NCI-H2029 treated with DMSO at 0.1 percent for 48 hours (cell line): ENCODE data around the gene ATP10A.
"Not testable (repeated sequence)": the region's sequence is repeated elsewhere in the genome, so short reads cannot be mapped to it uniquely, and the experiment has no call there.

ENCODE experiments used
- DNase-seq: peaks from one replicate; lab custom pipeline; 2025; lab: John Stamatoyannopoulos, UW

The ATP10A gene

DNA sequence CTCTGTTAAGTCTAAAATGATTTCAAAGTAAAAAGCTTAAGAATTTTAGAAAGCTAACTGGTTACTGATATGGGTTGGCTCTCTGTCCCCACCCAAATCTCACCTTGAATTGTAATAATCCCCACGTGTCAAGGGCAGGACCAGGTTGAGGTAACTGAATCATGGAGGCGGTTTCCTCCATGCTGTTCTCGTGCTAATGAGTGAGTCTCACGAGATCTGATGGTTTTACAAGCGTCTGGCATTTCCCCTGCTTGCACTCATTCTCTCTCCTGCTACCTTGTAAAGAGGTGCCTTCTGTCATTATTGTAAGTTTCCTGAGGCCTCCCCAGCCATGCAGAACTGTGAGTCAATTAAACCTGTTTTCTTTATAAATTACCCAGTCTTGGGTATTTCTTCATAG is 7.1 kb downstream of the ATP10A start:
- not testable (repeated sequence) for DNase-seq

- no peak for DNase-seq
Measured at GRCh38 chr15:25852661-25853524, 10.2 kb downstream of the ATP10A start.

DNA sequence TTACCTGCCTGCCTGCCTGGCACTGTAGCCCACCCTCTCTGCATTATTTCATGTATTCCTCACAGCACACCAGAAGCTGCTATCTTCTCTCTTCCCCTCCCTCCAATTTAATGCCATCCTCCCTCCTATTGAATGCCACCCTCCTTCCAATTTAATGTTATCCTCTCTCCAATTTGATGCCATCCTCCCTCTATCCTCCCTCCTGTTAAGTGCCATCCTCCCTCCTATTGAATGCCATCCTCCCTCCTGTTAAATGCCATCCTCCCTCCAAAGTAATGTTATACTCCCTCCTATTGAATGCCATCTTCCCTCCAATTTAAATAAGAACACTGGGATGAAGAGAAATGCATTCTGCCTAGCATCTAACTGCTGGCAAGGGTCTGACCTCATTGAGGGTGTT is 11.1 kb downstream of the ATP10A start:
- DNase-seq, result no peak

- DNase-seq, result no peak
Measured at GRCh38 chr15:25850154-25851111, 12.7 kb downstream of the ATP10A start.

- DNase-seq, result no peak
Measured at GRCh38 chr15:25849157-25849921, 13.8 kb downstream of the ATP10A start.

GRCh38 chr15:25848784-25849156 is 14.4 kb downstream of the ATP10A start:
- no peak for DNase-seq

DNA sequence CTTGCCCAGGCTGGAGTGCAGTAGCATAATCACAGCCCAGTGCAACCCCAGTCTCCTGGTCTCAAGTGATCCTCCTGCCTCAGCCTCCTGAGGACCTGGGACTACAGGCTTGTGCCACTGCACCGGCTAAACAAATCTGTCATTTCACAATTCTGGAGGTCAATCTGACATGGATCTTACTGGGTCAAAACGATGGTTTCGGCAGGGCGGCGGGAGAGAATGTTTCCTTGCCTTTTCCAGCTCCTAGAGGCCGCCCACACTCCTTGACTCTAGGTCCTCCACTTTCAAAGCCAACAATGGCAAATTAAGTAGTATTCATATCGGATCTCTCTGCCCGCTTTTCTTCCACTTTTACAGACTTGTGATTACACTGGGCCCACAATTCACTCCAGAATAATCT is 14.8 kb downstream of the ATP10A start:
- DNase-seq, result no peak

DNA sequence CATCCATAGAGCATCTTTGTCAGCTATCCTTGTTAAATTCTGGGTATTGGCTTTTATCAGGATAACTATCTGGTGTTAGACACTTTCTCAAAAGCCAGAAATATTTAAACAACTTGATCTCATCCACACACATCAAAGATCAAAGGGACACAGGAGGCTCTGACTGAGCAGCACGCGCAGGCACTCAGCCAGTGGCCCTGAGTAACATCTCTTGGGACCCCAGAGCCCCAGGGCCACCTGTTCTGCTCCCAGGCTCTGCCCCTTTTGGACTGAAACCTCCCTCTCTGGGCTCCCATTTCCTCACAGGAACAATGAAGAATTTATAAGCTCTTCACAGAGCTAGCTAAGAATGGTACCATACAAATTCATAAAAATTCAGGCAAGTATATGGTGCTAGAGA is 16.1 kb downstream of the ATP10A start:
- DNase-seq, result no peak

DNA sequence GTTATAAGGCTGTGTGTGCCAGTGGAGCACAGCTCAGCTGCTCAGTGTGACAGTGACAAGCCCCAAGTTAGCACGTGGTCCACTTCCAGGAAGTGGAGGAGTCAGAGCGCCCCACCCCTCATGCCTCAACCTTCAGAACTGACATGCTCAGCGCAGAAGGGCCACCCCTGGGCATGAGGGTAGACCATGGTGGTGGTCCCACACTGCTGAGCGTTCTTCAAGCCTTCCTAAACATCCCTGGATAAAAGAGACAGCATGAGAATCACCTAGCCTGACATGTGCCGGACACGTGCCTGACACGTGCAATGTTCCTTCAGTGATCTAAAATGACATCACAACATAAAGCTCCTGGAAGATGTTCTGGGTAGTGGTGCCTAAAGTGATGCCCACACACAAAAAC is 16.8 kb downstream of the ATP10A start:
- no peak for DNase-seq

DNA sequence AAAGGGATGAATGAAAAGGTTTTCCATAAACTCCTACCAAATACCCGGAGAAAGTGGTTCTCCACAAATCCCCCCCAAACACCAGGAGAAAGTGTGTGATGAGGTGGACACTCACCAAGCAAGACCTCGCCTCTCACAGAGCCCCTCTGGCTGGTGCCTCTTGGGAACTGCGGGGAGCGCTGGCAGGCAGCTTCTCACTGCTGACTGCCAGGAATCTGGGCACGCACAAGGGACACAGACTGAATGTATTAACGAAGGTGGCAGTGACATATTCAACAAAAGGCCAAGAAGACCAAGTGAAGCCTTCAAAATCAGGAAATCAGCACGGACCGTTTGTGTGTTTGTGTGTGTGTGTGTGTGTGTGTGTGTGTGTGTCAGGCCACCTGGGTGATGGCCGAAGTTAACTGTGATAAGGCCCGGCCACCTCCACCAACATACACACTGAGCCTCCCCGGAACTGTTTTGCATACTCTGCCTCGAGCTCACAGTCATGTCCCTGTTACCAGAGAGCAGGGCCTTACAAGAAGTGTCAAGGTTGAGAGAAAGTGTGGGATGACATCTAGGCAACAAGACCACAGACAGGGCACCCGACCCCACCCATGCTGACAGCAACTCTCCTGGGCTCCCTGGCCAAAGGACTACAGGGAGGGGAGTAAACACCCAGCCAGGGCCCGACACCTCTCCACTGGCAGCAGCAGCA is 18.0 kb downstream of the ATP10A start:
- no peak for DNase-seq

DNA sequence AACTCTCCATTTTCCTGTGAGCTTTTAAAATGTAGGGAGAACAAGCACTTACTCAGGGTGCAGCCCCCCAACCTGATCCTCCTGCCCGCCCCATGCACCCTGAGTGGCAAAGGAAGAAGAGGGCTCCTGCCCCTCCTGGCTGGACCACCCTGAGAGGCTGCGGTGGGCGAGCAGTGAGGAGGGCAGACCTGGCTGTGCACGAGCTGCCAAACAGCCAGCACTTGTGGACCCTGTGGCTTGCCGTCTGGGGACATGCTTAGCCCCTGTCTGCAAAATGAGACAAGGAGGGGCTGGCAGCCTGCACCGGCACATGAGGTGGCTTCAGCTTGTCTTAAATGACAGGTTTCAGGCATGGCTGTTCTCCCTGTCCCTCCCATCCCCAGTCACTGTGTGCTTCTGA is 18.6 kb downstream of the ATP10A start:
- no peak for DNase-seq

DNA sequence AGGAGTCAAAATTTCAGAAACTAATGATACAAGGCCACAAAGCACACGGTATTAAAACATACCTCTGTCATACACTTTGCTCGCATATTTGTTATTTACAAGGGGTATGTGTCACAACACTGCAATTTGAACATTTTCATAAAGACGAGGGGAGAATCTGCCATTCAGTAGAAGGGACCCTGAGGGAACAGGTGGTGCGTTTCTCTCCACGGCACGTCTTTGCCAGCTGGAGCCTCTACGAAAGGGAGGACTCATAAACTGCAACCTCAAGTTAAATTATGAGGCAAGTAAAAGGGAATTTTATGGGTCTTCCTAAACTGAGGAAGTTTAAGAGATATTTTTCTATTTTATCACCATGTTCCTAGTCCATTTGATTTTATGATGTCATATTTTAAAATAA is 19.1 kb downstream of the ATP10A start:
- DNase-seq, result no peak

- DNase-seq, result no peak
Measured at GRCh38 chr15:25839638-25840156, 23.4 kb downstream of the ATP10A start.

- DNase-seq, result peak; percentile 29
Measured at GRCh38 chr15:25838871-25839195, 24.3 kb downstream of the ATP10A start.

DNA sequence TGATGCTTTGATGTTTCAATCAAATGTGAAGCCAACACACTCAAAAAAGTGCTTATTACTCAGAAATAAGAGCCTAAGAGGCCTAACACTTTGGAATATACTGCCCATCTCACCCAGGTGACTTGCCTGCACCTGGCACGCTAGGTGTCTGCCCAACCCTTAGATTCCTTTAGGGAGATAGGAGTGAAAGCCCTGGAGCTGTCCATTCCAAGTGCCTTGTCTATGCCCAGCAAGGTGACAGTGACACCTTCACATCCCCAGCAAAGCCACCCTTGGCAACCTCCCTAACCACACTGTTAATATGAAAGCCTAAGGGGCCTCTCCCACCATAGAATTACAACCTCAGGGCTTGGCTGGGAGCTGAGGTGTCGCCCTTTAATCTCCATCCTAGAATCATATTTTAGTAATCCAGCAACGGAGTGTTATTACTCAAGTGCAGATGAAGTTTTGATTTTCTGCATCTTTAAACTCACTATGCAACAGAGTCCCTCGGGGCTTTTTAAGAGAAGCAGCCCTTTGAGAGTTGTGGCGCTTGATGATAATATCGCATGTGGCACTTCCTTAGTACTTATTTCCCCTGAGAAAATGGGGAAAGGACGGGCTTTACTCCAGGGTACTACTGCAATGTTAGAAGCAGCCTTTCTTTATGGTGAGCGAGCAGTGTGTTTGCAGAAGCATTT is 24.8 kb downstream of the ATP10A start:
- no peak for DNase-seq

GRCh38 chr15:25832158-25832557 is 31.0 kb downstream of the ATP10A start:
- DNase-seq, result no peak

DNA sequence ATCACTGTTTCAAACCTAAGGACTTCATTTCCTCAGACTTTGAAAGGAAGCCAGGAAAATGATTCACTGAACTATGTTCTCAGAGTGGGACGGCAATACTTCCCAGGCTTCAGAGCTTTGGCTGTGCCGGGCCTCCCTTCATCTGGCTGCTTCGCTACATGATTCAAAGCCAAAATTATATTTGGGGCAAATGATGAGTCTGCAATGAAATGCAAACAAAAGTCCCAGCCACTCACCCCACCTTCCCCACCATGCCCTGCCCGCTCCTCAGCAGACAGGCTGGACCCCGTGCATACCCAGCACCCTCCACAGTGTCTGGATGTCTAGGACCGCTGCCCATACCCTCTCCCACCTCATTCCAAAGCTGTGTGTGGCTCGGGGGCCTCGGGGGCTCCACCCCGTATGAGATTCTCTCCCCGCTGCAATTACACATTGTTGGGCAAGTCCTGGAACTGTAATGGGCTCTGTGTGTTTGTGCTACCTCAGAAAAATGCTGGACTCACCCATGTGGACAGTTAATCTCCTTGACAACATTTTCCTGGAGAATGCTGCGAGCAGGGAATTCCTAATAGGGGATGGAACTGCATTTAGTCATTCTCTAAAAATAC is 32.2 kb downstream of the ATP10A start:
- no peak for DNase-seq

DNA sequence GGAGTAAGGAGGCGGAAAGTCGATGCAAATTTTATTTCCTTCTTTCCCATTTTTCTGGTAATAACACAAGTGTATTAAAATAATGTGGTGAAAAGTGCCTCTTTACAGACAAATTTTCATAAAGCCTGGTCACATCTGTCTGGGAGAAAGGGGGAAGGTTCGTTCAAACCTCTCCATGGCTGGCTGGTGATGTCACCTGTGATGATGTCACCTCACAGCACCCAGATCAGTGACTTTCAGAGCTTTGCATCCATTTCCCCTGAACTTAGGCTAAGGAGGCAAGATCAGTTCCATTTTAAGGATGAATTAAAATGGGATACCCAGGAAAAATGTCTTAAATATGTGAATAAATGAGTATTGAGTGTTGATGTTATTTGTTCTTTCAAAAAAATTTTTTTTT is 34.1 kb downstream of the ATP10A start:
- no peak for DNase-seq

GRCh38 chr15:25825207-25825606 is 37.9 kb downstream of the ATP10A start:
- no peak for DNase-seq

GRCh38 chr15:25824618-25825017 is 38.5 kb downstream of the ATP10A start:
- no peak for DNase-seq

DNA sequence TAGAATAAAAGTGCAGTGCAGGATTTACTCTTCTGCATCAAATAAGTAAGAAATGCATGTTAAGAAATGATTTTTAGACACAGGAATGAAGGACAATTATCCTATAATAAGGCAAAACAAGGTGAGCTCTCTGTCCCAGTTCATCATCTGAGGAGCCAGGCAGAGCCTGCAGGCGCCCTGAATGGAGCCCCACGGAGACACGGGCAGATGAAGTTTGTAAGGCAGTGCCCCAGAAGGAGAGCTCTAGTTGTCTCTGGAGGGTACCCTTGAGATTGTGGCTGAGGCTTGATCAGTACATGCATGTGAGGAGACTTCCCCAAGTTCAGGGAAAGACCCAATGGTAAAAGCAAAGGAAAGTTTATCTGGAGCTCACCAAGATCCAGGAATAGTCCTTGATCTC is 50.3 kb downstream of the ATP10A start:
- no peak for DNase-seq
